ENCODE measurements around the gene RASEF.

RASEF gene

DNA sequence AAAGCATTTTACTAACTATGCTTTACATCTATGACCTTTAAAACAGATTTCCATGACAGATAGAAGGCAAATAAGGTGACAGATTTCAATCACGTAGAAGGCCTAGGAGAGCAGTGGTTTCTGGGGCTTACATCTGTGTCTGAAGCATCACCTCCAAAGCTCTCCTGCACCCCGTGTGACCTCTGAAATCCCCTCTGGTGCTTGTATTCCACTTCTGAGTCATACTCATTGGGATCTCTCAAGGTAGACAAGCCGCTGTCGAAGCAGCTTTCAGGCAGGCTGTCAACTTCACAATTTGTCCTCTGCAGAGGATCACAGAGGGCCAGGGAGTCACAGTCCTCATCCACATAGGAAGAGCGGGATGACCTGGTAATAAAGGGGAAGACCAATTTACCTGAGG is 62.2 kb downstream of the RASEF start:
- no peak overlapping the region for H3K27ac ChIP-seq (replicated peaks)
- no peak overlapping the region for H3K4me3 ChIP-seq (replicated peaks; ENCODE audit: insufficient read depth, low read length)
- no peaks in the 10 kb centered on the region for H3K27me3 ChIP-seq (ENCODE audit: insufficient read depth, poor library complexity, severe bottlenecking)
- TF ChIP-seq SPI1 (IDR thresholded peaks at IDR 0.05; ENCODE audit: borderline replicate concordance, low read depth), result no peak
- no peak for DNase-seq (ENCODE audit: low read depth in 1 of 2, low spot score in 1 of 2)

DNA sequence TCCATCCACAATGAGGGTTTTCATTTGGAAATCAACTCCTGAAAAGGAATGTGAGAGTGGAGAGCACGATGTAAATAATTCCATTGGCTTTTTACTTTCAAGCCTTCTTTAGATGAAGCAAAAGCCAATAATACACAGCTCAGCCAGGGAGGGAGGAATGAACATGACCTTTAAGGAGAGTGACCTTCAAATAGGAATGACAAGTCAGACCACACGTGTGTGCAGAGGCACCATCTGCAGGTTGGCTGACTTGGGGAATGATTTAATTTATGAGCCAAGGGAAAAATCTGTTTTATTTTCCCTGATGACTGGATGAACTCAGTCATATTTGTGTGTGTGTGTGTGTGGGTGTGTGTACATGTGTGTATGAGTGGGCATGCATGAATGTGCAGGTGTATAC is 64.5 kb downstream of the RASEF start:
- no peak for TF ChIP-seq POLR2AphosphoS5 (IDR thresholded peaks at IDR 0.05; ENCODE audit: low read depth)
- TF ChIP-seq, protein P1, sequence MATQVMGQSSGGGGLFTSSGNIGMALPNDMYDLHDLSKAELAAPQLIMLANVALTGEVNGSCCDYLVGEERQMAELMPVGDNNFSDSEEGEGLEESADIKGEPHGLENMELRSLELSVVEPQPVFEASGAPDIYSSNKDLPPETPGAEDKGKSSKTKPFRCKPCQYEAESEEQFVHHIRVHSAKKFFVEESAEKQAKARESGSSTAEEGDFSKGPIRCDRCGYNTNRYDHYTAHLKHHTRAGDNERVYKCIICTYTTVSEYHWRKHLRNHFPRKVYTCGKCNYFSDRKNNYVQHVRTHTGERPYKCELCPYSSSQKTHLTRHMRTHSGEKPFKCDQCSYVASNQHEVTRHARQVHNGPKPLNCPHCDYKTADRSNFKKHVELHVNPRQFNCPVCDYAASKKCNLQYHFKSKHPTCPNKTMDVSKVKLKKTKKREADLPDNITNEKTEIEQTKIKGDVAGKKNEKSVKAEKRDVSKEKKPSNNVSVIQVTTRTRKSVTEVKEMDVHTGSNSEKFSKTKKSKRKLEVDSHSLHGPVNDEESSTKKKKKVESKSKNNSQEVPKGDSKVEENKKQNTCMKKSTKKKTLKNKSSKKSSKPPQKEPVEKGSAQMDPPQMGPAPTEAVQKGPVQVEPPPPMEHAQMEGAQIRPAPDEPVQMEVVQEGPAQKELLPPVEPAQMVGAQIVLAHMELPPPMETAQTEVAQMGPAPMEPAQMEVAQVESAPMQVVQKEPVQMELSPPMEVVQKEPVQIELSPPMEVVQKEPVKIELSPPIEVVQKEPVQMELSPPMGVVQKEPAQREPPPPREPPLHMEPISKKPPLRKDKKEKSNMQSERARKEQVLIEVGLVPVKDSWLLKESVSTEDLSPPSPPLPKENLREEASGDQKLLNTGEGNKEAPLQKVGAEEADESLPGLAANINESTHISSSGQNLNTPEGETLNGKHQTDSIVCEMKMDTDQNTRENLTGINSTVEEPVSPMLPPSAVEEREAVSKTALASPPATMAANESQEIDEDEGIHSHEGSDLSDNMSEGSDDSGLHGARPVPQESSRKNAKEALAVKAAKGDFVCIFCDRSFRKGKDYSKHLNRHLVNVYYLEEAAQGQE (IDR thresholded peaks at IDR 0.05; ENCODE audit: insufficient replicate concordance, low read depth), result no peak
- TF ChIP-seq, protein P2, sequence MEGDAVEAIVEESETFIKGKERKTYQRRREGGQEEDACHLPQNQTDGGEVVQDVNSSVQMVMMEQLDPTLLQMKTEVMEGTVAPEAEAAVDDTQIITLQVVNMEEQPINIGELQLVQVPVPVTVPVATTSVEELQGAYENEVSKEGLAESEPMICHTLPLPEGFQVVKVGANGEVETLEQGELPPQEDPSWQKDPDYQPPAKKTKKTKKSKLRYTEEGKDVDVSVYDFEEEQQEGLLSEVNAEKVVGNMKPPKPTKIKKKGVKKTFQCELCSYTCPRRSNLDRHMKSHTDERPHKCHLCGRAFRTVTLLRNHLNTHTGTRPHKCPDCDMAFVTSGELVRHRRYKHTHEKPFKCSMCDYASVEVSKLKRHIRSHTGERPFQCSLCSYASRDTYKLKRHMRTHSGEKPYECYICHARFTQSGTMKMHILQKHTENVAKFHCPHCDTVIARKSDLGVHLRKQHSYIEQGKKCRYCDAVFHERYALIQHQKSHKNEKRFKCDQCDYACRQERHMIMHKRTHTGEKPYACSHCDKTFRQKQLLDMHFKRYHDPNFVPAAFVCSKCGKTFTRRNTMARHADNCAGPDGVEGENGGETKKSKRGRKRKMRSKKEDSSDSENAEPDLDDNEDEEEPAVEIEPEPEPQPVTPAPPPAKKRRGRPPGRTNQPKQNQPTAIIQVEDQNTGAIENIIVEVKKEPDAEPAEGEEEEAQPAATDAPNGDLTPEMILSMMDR (IDR thresholded peaks at IDR 0.05; ENCODE audit: insufficient read depth, low read length), result no peak
- TF ChIP-seq SPI1 (IDR thresholded peaks at IDR 0.05; ENCODE audit: borderline replicate concordance, low read depth), result no peak
- no peak for TF ChIP-seq GABPA (IDR thresholded peaks at IDR 0.05; ENCODE audit: low read depth)
- no peak for DNase-seq (ENCODE audit: low read depth in 1 of 2, low spot score in 1 of 2)
- Histone ChIP-seq H3K27me3 (ENCODE audit: insufficient read depth, poor library complexity, severe bottlenecking) (no peaks in the 10 kb centered on the region), H3K4me3 (replicated peaks; ENCODE audit: insufficient read depth, low read length) (no peak overlapping the region), H3K27ac (replicated peaks) (no peak overlapping the region)

DNA sequence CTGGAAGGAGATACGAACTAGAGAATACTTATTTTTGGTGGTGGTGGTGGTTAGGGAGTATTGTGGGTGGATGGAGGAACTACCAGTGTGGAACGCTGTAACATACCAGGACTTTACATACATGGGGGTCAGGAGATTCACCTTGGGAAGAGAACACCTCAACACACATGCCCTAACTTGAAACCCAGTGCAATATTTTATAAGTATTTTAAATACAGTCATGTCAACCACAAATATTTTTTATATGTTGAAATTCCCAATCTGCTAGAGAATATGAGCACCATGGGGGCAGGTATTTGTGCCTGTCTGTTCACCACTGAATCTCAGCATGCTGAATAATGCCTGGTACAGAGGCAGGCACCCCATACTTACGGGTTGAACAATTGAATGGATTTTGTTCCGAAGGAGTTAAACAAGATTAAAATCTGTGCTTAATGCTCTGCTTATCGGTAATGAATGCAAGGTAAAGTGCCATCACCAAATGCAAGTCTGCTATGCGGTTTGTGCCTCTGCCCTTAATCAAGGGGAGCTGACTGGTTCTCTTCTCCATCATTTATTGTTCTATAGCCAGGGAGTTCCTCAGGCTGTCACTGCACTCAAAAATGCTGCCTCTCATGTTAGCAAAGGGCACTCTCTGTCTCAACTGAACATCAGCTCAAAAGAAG is 65.3 kb downstream of the RASEF start:
- TF ChIP-seq GABPA (IDR thresholded peaks at IDR 0.05; ENCODE audit: low read depth), result no peak
- no peak for TF ChIP-seq POLR2AphosphoS5 (IDR thresholded peaks at IDR 0.05; ENCODE audit: low read depth)
- TF ChIP-seq SPI1 (IDR thresholded peaks at IDR 0.05; ENCODE audit: borderline replicate concordance, low read depth), result no peak
- DNase-seq (ENCODE audit: low read depth in 1 of 2, low spot score in 1 of 2), result no peak
- H3K4me3 ChIP-seq (replicated peaks; ENCODE audit: insufficient read depth, low read length), result no peak overlapping the region
- no peak overlapping the region for H3K27ac ChIP-seq (replicated peaks)
- no peaks in the 10 kb centered on the region for H3K27me3 ChIP-seq (ENCODE audit: insufficient read depth, poor library complexity, severe bottlenecking)

DNA sequence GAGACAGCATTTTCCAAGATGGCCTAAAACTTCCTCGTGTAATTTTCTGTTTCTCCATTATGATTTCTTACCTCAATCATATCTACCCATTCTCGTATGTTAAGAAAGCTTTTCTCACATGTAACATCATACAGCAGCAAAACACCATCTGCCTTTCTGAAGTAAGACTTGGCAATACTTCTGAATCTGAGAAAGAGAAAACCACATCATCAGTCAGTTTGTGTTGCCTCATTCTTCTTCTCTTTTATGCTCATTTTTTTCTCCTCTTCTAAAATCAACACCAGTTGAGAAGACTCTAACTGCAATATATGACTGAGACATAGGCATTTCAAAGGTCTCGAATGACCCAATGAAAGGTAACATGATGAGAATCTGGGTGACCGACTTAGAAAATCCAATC is 66.0 kb downstream of the RASEF start:
- Histone ChIP-seq H3K27me3 (ENCODE audit: insufficient read depth, poor library complexity, severe bottlenecking) (no peaks in the 10 kb centered on the region), H3K27ac (replicated peaks) (no peak overlapping the region), H3K4me3 (replicated peaks; ENCODE audit: insufficient read depth, low read length) (no peak overlapping the region)
- TF ChIP-seq SPI1 (IDR thresholded peaks at IDR 0.05; ENCODE audit: borderline replicate concordance, low read depth) (no peak), GABPA (IDR thresholded peaks at IDR 0.05; ENCODE audit: low read depth) (no peak), POLR2AphosphoS5 (IDR thresholded peaks at IDR 0.05; ENCODE audit: low read depth) (no peak)
- TF ChIP-seq, protein P1 (IDR thresholded peaks at IDR 0.05; ENCODE audit: insufficient replicate concordance, low read depth), result no peak
- TF ChIP-seq, protein P2 (IDR thresholded peaks at IDR 0.05; ENCODE audit: insufficient read depth, low read length), result no peak
- DNase-seq (ENCODE audit: low read depth in 1 of 2, low spot score in 1 of 2), result no peak

Measured in HL-60 (cell line).